ENCODE results near the gene AOC3. TPM values are rescaled to one million over a fixed set of nuclear protein-coding genes. Genes with fewer than 3 reads are reported as not detected.

The AOC3 gene
- total and polyA plus RNA-seq, 2 of the 4 experiments (the other 2 are of a cell fraction) = 0.17 TPM; not detected in 1

DNA sequence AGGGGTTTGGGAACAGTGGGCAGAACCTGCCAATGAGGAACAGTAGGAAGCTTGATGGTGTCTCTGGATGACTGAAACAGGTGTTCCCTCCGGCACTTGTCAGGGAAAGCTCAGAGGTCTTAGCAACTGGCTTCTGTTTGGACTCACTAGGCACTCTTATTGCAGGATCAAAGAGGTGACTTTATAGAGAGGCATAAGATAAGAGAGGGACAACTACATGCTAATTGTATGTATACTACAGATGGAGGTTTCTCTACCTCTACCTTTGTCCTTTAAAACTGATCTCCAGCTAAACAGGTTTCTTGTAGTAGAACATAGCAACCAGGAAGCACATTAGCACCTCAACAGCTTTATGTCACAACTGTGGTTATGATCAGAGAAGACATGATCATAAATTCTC lies 44.8 kb upstream of the AOC3 start:
- Histone ChIP-seq H2AK5ac (ENCODE audit: low read depth, low read length) (no peak overlapping the region), H3K4ac (ENCODE audit: low read depth, low read length) (no peak overlapping the region), H4K20me1 (ENCODE audit: insufficient read depth, low read length) (no peaks in the 10 kb centered on the region), H3K4me2 (ENCODE audit: low read depth, low read length) (no peak overlapping the region), H3K56ac (ENCODE audit: extremely low read depth, insufficient read depth, low read length) (no peak overlapping the region), H4K5ac (ENCODE audit: low read depth, low read length) (no peak overlapping the region), H3K9me1 (ENCODE audit: insufficient read depth, low read length) (peaks cover 5% of the 10 kb centered on the region; the same call in 1 of the 2 replicates), H2AK9ac (replicated peaks; ENCODE audit: low read depth, low read length, poor library complexity) (no peak overlapping the region), H3K14ac (replicated peaks; ENCODE audit: low read depth, low read length) (no peak overlapping the region), H3K4me1 (ENCODE audit: control insufficient read depth, insufficient read depth, low read length) (peaks cover 3% of the 10 kb centered on the region; the same call in 1 of the 2 replicates), H2BK15ac (ENCODE audit: low read depth, low read length) (no peak overlapping the region), H3K4me3 (ENCODE audit: insufficient read depth, low read depth, low read length) (no peak overlapping the region), H3K27ac (ENCODE audit: insufficient read depth, low read length) (no peak overlapping the region), H2AFZ (replicated peaks; ENCODE audit: low read length, poor library complexity) (no peak overlapping the region), H3K79me1 (ENCODE audit: low read depth in 1 of 2, low read length in 2 of 2) (no peaks in the 10 kb centered on the region), H3K36me3 (ENCODE audit: control insufficient read depth, insufficient read depth, low read length) (peaks cover 2% of the 10 kb centered on the region), H4K91ac (ENCODE audit: insufficient read depth, low read depth, low read length) (no peak overlapping the region), H3K27me3 (ENCODE audit: control insufficient read depth, insufficient read depth, low read length) (no peaks in the 10 kb centered on the region), H2BK20ac (ENCODE audit: low read depth, low read length) (no peak overlapping the region), H3K9me3 (ENCODE audit: control insufficient read depth, insufficient read depth, low read length) (no peaks in the 10 kb centered on the region), H2BK120ac (ENCODE audit: low read depth, low read length) (no peak overlapping the region), H4K8ac (ENCODE audit: low read depth in 2 of 2, low read length in 2 of 2) (no peak overlapping the region), H2BK5ac (ENCODE audit: low read depth, low read length, poor library complexity, severe bottlenecking) (no peak overlapping the region), H3K23ac (ENCODE audit: low read depth, low read length) (no peak overlapping the region), H3K9ac (ENCODE audit: low read depth, low read length) (no peak overlapping the region), H3K18ac (ENCODE audit: low read depth, low read length) (no peak overlapping the region)
- CTCF ChIA-PET = no interaction called here
- intact Hi-C loops (cut with micrococcal nuclease) (no loop called here), dilution Hi-C loops (cut with HindIII; ENCODE audit: low sequenced_read_pairs, unreplicated experiment) (no loop called here), in situ Hi-C loops (cut with MboI; ENCODE audit: low sequenced_read_pairs) (no loop called here)
- DNase-seq (no peak), ATAC-seq (ENCODE audit: low read depth) (no peak)
- WGBS, 2 experiments (ENCODE audit: extremely low coverage in 2 of 2, insufficient read length in 1 of 2) = no CpG with 5 or more reads among the region's 1 CpG
- POLR2A ChIA-PET (ENCODE audit: unreplicated experiment) = no interaction called here
- no peak for TF ChIP-seq MAFK (IDR thresholded peaks at IDR 0.05; ENCODE audit: low read depth, low read length)
- TF ChIP-seq, protein P1, sequence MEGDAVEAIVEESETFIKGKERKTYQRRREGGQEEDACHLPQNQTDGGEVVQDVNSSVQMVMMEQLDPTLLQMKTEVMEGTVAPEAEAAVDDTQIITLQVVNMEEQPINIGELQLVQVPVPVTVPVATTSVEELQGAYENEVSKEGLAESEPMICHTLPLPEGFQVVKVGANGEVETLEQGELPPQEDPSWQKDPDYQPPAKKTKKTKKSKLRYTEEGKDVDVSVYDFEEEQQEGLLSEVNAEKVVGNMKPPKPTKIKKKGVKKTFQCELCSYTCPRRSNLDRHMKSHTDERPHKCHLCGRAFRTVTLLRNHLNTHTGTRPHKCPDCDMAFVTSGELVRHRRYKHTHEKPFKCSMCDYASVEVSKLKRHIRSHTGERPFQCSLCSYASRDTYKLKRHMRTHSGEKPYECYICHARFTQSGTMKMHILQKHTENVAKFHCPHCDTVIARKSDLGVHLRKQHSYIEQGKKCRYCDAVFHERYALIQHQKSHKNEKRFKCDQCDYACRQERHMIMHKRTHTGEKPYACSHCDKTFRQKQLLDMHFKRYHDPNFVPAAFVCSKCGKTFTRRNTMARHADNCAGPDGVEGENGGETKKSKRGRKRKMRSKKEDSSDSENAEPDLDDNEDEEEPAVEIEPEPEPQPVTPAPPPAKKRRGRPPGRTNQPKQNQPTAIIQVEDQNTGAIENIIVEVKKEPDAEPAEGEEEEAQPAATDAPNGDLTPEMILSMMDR (conservative IDR thresholded peaks at IDR 0.05; ENCODE audit: low read depth, low read length) = no peak
- no peak for TF ChIP-seq RAD21 (IDR thresholded peaks at IDR 0.05; ENCODE audit: low read length)
- no peak for TF ChIP-seq FOS (IDR thresholded peaks at IDR 0.05; ENCODE audit: low read depth, low read length)
- no peak for TF ChIP-seq BHLHE40 (IDR thresholded peaks at IDR 0.05; ENCODE audit: low read depth, low read length)
- TF ChIP-seq, protein P2, sequence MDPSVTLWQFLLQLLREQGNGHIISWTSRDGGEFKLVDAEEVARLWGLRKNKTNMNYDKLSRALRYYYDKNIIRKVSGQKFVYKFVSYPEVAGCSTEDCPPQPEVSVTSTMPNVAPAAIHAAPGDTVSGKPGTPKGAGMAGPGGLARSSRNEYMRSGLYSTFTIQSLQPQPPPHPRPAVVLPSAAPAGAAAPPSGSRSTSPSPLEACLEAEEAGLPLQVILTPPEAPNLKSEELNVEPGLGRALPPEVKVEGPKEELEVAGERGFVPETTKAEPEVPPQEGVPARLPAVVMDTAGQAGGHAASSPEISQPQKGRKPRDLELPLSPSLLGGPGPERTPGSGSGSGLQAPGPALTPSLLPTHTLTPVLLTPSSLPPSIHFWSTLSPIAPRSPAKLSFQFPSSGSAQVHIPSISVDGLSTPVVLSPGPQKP (IDR thresholded peaks at IDR 0.05; ENCODE audit: borderline replicate concordance, low read depth, low read length) = no peak
- no peak for TF ChIP-seq MAZ (IDR thresholded peaks at IDR 0.05; ENCODE audit: borderline replicate concordance, low read depth, low read length)
- TF ChIP-seq SMC3 (IDR thresholded peaks at IDR 0.05; ENCODE audit: low read depth, low read length) = no peak
- TF ChIP-seq RFX5 (IDR thresholded peaks at IDR 0.05; ENCODE audit: low read depth, low read length) = no peak
- TF ChIP-seq, protein P3, sequence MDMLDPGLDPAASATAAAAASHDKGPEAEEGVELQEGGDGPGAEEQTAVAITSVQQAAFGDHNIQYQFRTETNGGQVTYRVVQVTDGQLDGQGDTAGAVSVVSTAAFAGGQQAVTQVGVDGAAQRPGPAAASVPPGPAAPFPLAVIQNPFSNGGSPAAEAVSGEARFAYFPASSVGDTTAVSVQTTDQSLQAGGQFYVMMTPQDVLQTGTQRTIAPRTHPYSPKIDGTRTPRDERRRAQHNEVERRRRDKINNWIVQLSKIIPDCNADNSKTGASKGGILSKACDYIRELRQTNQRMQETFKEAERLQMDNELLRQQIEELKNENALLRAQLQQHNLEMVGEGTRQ (IDR thresholded peaks at IDR 0.05; ENCODE audit: low read depth, low read length) = no peak
- no peak for TF ChIP-seq NFE2L2 (IDR thresholded peaks at IDR 0.05; ENCODE audit: low read depth, low read length)
- no peak for TF ChIP-seq MXI1 (IDR thresholded peaks at IDR 0.05; ENCODE audit: borderline replicate concordance, low read depth, low read length)
- TF ChIP-seq CEBPB (IDR thresholded peaks at IDR 0.05; ENCODE audit: low read depth, low read length) = no peak
- TF ChIP-seq RCOR1 (IDR thresholded peaks at IDR 0.05; ENCODE audit: insufficient replicate concordance, low read length) = no peak
- TF ChIP-seq POLR2A (IDR thresholded peaks at IDR 0.05; ENCODE audit: low read depth, low read length) = no peak
- TF ChIP-seq CHD1 (IDR thresholded peaks at IDR 0.05; ENCODE audit: low read depth, low read length) = no peak
- BruUV-seq (replicated peaks) = no TSS peak

Measured in IMR-90 (cell line).